ENCODE data around the gene CREBBP. TPM values are rescaled to one million over a fixed set of nuclear protein-coding genes. Genes with fewer than 3 reads are reported as not detected.
A peak's percentile ranks its signal among the peaks of the same experiment; 100 is the strongest.

Gene CREBBP
- total RNA-seq, 1 experiment from 2014 or later: 79.1 TPM

- no peak overlapping the region for H3K4me3 Mint-ChIP-seq
- Histone ChIP-seq H3K79me2 (ENCODE audit: insufficient read depth, low read length) (peaks cover 45% of the 10 kb centered on the region; the same call in 1 of the 2 replicates), H2BK20ac (ENCODE audit: low read depth, low read length, poor library complexity, severe bottlenecking) (no peak overlapping the region), H3K23me2 (ENCODE audit: insufficient read length, low read depth, low read length, poor library complexity, severe bottlenecking) (no peaks in the 10 kb centered on the region), H3K14ac (ENCODE audit: insufficient read depth, low read length) (no peak overlapping the region), H3K79me1 (ENCODE audit: insufficient read depth, low read depth, low read length, poor library complexity, severe bottlenecking) (peaks cover 12% of the 10 kb centered on the region), H3K4me2 (ENCODE audit: insufficient read depth, insufficient read length, low read length) (no peak overlapping the region), H3K27me3 (ENCODE audit: insufficient read depth, low read length) (no peaks in the 10 kb centered on the region), H2BK5ac (ENCODE audit: insufficient read length, low read length) (no peak overlapping the region), H2AK5ac (ENCODE audit: insufficient read length, low read length) (no peak overlapping the region), H3T11ph (ENCODE audit: low read length) (no peak overlapping the region), H3K56ac (ENCODE audit: insufficient read length, low read depth, low read length) (no peak overlapping the region), H3K27ac (ENCODE audit: insufficient read length, low read depth, low read length) (no peak overlapping the region), H2BK12ac (ENCODE audit: insufficient read length, low read depth, low read length) (no peak overlapping the region), H4K5ac (ENCODE audit: insufficient read length, low read depth, low read length) (peak overlapping the region; percentile 21), H3K18ac (ENCODE audit: insufficient read length, low read depth, low read length) (no peak overlapping the region), H3K4me1 (ENCODE audit: insufficient read depth, low read length) (peaks cover 2% of the 10 kb centered on the region), H2BK15ac (ENCODE audit: low read depth, low read length) (no peak overlapping the region), H4K8ac (replicated peaks; ENCODE audit: insufficient read length, low read depth, low read length) (no peak overlapping the region), H4K20me1 (ENCODE audit: control insufficient read depth, insufficient read depth, insufficient read length) (peaks cover 2% of the 10 kb centered on the region), H2AFZ (ENCODE audit: low read length) (no peak overlapping the region), H3K23ac (ENCODE audit: insufficient read length, low read depth, low read length) (no peak overlapping the region), H4K91ac (ENCODE audit: insufficient read length, low read depth, low read length) (no peak overlapping the region), H2BK120ac (ENCODE audit: low read depth, low read length, poor library complexity, severe bottlenecking) (no peak overlapping the region), H3K9ac (ENCODE audit: extremely low read depth, insufficient read length, low read length) (no peak overlapping the region), H3K4ac (ENCODE audit: low read depth, low read length) (no peak overlapping the region), H3K9me3 (ENCODE audit: control insufficient read depth, low read depth, low read length) (no peaks in the 10 kb centered on the region)
- DNase-seq: no peak
- no peaks in the 10 kb centered on the region for H3K9me3 Mint-ChIP-seq
- peaks cover 44 to 55% of the 10 kb centered on the region in 2 experiments for H3K4me1 Mint-ChIP-seq
- H3K27me3 Mint-ChIP-seq (ENCODE audit: low read depth): no peaks in the 10 kb centered on the region
- no peaks in the 10 kb centered on the region for H3K36me3 Mint-ChIP-seq (ENCODE audit: insufficient read depth in 1 of 3, low read depth in 3 of 3)
- H3K27ac Mint-ChIP-seq: peak overlapping the region in 1 of 3 experiments; percentile 50; a peak in 3 of 7 replicates
- no peak for TF ChIP-seq CTCF (conservative IDR thresholded peaks at IDR 0.05)
- no CpG with 5 or more reads among the region's 8 CpGs for WGBS (ENCODE audit: extremely low coverage, insufficient read length, low lambda C conversion rate)
Observed at GRCh38 chr16:3868556-3868955, 12.0 kb downstream of the CREBBP start.

Data from H9 (cell line).